Gastroesophageal sphincter (tissue), 4 donors: ENCODE data around the gene IFT74. TPM values are rescaled to one million over a fixed set of nuclear protein-coding genes. Genes with fewer than 3 reads are reported as not detected.

Experiments used
- ATAC-seq: fragments of 150-250 bp; one replicate; pipeline ENCODE4 v1.9.1; 2016; ENCODE audit warnings: mild to moderate bottlenecking, moderate library complexity
- H3K27ac ChIP-seq, 4 donors: fragments of 200-600 bp; sonication (generic) in 3 of 4; 1 replicate in 3 of 4; 2 replicates in 1 of 4; pipeline ENCODE4 v1.5.1; 2016 to 2019
- H3K27me3 ChIP-seq: fragments of 200-600 bp; sonication (generic); one replicate; pipeline ENCODE4 v1.5.1; 2019
- H3K36me3 ChIP-seq, 2 donors: fragments of 200-600 bp; sonication (generic); one replicate each; pipeline ENCODE4 v1.5.1; 2019; ENCODE audit warnings: control low read depth in 1 of 2
- H3K4me1 ChIP-seq, 3 donors: fragments of 200-600 bp; sonication (generic); 1 replicate in 2 of 3; 2 replicates in 1 of 3; pipeline ENCODE4 v1.5.1; 2016 to 2019; ENCODE audit warnings: control low read depth in 2 of 3
- H3K4me3 ChIP-seq, 2 donors: fragments of 200-600 bp; sonication (generic); one replicate each; pipeline ENCODE4 v1.5.1; 2019; ENCODE audit warnings: mild to moderate bottlenecking in 1 of 2, moderate library complexity in 1 of 2
- H3K9me3 ChIP-seq, 3 donors: fragments of 200-600 bp; sonication (generic); one replicate each; pipeline ENCODE4 v1.5.1; 2017 to 2019; ENCODE audit warnings: control low read depth in 2 of 3
- CTCF ChIP-seq, 4 experiments: fragments of 200-600 bp in 2 of 4; fragments of 450-650 bp in 2 of 4; sonication (generic) in 1 of 4; IDR thresholded peaks; one replicate each; pipeline ENCODE4 v1.5.1; 2017 to 2019; ENCODE audit warnings: antibody characterized with exemption in 4 of 4, mild to moderate bottlenecking in 2 of 4, moderate library complexity in 2 of 4
- EP300 ChIP-seq: sonication (generic); formaldehyde crosslinking; IDR thresholded peaks from one replicate; pipeline ENCODE4 v1.6.1; 2017; ENCODE audit warnings: antibody characterized with exemption, mild to moderate bottlenecking
- POLR2A ChIP-seq, 2 donors: fragments of 450-650 bp; IDR thresholded peaks; one replicate each; pipeline ENCODE4 v1.6.1; 2017; ENCODE audit warnings: antibody characterized with exemption in 2 of 2, mild to moderate bottlenecking in 2 of 2, moderate library complexity in 1 of 2
- POLR2AphosphoS5 ChIP-seq: sonication (generic); formaldehyde crosslinking; IDR thresholded peaks from one replicate; pipeline ENCODE4 v1.6.1; 2017; ENCODE audit warnings: antibody characterized with exemption
- WGBS, 2 donors: methylation state at CpG; one replicate each; pipeline ENCODE4 v1.1.5; 2018; ENCODE audit warnings: low coverage in 1 of 2; 5-methylcytosine and 5-hydroxymethylcytosine counted together
- total RNA-seq, 4 donors: library from RNA; depleted of rRNA; stranded (reverse); fragments of >200 nt; gene quantifications; one replicate each; pipeline ENCODE4 v1.1.0, GENCODE V29; 2016

IFT74 gene
- total RNA-seq, 4 donors from 2014 or later, result 16.7 to 28.0 (median 19.2) TPM

- Histone ChIP-seq H3K27ac (peak overlapping the region; percentile 86 to 97 (median 92)), H3K36me3 (no peaks in the 10 kb centered on the region), H3K9me3 (no peaks in the 10 kb centered on the region), H3K4me1 (peaks cover 3 to 21% (median 5%) of the 10 kb centered on the region in 3 donors), H3K27me3 (no peaks in the 10 kb centered on the region), H3K4me3 (peak overlapping the region; percentile 60 to 66)
- ATAC-seq, result no peak
- 8 to 22% methylated on average over 5 of the region's 6 CpGs for WGBS, 2 donors
- TF ChIP-seq CTCF (IDR thresholded peaks at IDR 0.05) (no peak), POLR2AphosphoS5 (no peak), POLR2A (IDR thresholded peaks at IDR 0.05) (no peak), EP300 (no peak)
These were observed 635 bp downstream of the IFT74 start for GRCh38 chr9:26956860-26957233.

GRCh38 chr9:26971721-26972120 is 15.5 kb downstream of the IFT74 start:
- no peaks in the 10 kb centered on the region for H3K27me3 ChIP-seq
- H3K36me3 ChIP-seq, result peaks cover 0 to 10% of the 10 kb centered on the region in 2 donors
- peaks cover 0 to 5% (median 0%) of the 10 kb centered on the region in 3 donors for H3K9me3 ChIP-seq
- no peak overlapping the region for H3K27ac ChIP-seq
- H3K4me3 ChIP-seq, result no peak overlapping the region
- H3K4me1 ChIP-seq, result no peaks in the 10 kb centered on the region
- 91 to 93% methylated on average over 1 of the region's 1 CpG for WGBS, 2 donors
- TF ChIP-seq CTCF (IDR thresholded peaks at IDR 0.05), result no peak
- TF ChIP-seq POLR2A (IDR thresholded peaks at IDR 0.05), result no peak
- TF ChIP-seq EP300, result no peak
- no peak for TF ChIP-seq POLR2AphosphoS5
- no peak for ATAC-seq

GRCh38 chr9:26973989-26974388 is 17.8 kb downstream of the IFT74 start:
- WGBS, 2 donors, result 75 to 96% methylated on average over 1 to 5 of the region's 5 CpGs
- Histone ChIP-seq H3K36me3 (peaks cover 0 to 17% of the 10 kb centered on the region in 2 donors), H3K4me1 (no peaks in the 10 kb centered on the region), H3K4me3 (no peak overlapping the region), H3K9me3 (no peaks in the 10 kb centered on the region), H3K27ac (no peak overlapping the region), H3K27me3 (no peaks in the 10 kb centered on the region)
- no peak for ATAC-seq
- no peak for TF ChIP-seq CTCF (IDR thresholded peaks at IDR 0.05)
- TF ChIP-seq EP300, result no peak
- no peak for TF ChIP-seq POLR2A (IDR thresholded peaks at IDR 0.05)
- no peak for TF ChIP-seq POLR2AphosphoS5

GRCh38 chr9:26974927-26975326 is 18.7 kb downstream of the IFT74 start:
- H3K27me3 ChIP-seq, result no peaks in the 10 kb centered on the region

More at GRCh38 chr9:26974927-26975326, 18.7 kb downstream of the IFT74 start:
- H3K4me1 ChIP-seq, result no peaks in the 10 kb centered on the region
- no peak overlapping the region for H3K27ac ChIP-seq
- H3K4me3 ChIP-seq, result no peak overlapping the region
- no peak for ATAC-seq
- H3K9me3 ChIP-seq, result no peaks in the 10 kb centered on the region
- 40 to 83% methylated on average over 1 to 4 of the region's 4 CpGs for WGBS, 2 donors
- TF ChIP-seq CTCF (IDR thresholded peaks at IDR 0.05) (no peak), POLR2A (IDR thresholded peaks at IDR 0.05) (no peak), POLR2AphosphoS5 (no peak), EP300 (no peak)
- H3K36me3 ChIP-seq, result peaks cover 0 to 20% of the 10 kb centered on the region in 2 donors
